Measurements from ENCODE around the gene ELL2. TPM values are rescaled to one million over a fixed set of nuclear protein-coding genes. Genes with fewer than 3 reads are reported as not detected.

ELL2 gene
- total RNA-seq, 1 donor from 2014 or later, result 21.6 TPM

DNA sequence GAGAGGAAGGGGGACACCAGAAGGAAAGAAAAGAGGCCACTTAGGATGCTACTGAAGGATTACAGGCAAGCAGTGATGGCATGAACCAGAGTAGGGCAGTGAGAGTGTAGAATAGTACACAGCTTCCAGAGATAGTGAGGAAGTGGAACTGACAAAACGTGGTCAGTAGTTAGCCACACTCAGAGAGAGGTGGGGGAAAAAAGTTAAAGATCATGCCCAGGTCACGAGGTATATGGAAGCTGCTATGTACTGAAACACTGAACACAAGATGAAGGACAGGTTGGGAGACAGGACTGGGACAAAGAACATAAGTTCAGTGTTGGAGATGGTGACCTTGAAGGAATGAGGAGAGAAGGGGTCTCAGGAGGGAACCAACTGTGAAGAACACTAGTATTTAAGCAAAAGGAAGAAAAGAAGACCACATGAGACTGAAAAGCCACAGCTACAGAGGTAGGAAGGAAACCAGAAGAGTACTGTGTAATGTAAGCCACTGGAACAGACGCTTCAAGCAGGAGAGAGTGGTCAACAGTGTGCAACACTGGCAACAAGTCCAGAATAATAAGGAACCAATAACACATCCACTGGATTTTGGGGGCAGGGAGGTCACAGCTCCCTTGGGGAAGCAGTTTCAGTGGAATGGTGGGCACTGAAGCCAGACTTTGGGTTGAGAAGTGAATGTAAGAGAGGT, 45.5 kb downstream of the ELL2 start:
- no peak overlapping the region for H3K27ac Mint-ChIP-seq (ENCODE audit: unreplicated experiment)
- no peak for DNase-seq (ENCODE audit: low spot score)
- no peaks in the 10 kb centered on the region for H3K27me3 Mint-ChIP-seq (ENCODE audit: unreplicated experiment)
- no peaks in the 10 kb centered on the region for H3K9me3 Mint-ChIP-seq (ENCODE audit: unreplicated experiment)
- H3K4me3 Mint-ChIP-seq (ENCODE audit: unreplicated experiment), result no peak overlapping the region
- no peaks in the 10 kb centered on the region for H3K36me3 Mint-ChIP-seq (ENCODE audit: low read depth, unreplicated experiment)
- TF ChIP-seq, protein P1, sequence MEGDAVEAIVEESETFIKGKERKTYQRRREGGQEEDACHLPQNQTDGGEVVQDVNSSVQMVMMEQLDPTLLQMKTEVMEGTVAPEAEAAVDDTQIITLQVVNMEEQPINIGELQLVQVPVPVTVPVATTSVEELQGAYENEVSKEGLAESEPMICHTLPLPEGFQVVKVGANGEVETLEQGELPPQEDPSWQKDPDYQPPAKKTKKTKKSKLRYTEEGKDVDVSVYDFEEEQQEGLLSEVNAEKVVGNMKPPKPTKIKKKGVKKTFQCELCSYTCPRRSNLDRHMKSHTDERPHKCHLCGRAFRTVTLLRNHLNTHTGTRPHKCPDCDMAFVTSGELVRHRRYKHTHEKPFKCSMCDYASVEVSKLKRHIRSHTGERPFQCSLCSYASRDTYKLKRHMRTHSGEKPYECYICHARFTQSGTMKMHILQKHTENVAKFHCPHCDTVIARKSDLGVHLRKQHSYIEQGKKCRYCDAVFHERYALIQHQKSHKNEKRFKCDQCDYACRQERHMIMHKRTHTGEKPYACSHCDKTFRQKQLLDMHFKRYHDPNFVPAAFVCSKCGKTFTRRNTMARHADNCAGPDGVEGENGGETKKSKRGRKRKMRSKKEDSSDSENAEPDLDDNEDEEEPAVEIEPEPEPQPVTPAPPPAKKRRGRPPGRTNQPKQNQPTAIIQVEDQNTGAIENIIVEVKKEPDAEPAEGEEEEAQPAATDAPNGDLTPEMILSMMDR (IDR thresholded peaks at IDR 0.05; ENCODE audit: unreplicated experiment), result no peak
- peaks cover 8% of the 10 kb centered on the region for H3K4me1 Mint-ChIP-seq (ENCODE audit: unreplicated experiment)

DNA sequence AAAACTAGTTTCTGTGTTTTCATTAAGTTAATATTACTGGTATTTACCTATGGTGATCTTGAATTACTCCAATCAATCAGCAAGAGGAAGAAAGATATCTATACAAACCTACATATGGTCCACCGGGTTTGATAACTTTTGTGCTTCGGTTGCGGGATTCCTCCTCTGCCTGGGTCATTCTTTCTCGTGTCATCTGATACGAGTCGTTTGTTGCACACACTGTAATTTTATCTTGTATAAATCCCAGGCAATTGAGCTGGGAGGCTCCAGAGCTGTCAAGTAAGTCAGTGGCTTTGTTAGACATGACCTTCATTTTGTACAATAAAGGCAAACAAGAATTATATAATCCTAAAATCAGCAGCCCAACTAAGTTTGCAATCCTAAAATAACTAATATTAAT, 48.0 kb downstream of the ELL2 start:
- no peak overlapping the region for H3K4me3 Mint-ChIP-seq (ENCODE audit: unreplicated experiment)
- H3K36me3 Mint-ChIP-seq (ENCODE audit: low read depth, unreplicated experiment), result no peaks in the 10 kb centered on the region
- H3K27me3 Mint-ChIP-seq (ENCODE audit: unreplicated experiment), result no peaks in the 10 kb centered on the region
- no peaks in the 10 kb centered on the region for H3K9me3 Mint-ChIP-seq (ENCODE audit: unreplicated experiment)
- H3K4me1 Mint-ChIP-seq (ENCODE audit: unreplicated experiment), result peaks cover 8% of the 10 kb centered on the region
- TF ChIP-seq, protein P1 (IDR thresholded peaks at IDR 0.05; ENCODE audit: unreplicated experiment), result no peak
- no peak for DNase-seq (ENCODE audit: low spot score)
- H3K27ac Mint-ChIP-seq (ENCODE audit: unreplicated experiment), result no peak overlapping the region

DNA sequence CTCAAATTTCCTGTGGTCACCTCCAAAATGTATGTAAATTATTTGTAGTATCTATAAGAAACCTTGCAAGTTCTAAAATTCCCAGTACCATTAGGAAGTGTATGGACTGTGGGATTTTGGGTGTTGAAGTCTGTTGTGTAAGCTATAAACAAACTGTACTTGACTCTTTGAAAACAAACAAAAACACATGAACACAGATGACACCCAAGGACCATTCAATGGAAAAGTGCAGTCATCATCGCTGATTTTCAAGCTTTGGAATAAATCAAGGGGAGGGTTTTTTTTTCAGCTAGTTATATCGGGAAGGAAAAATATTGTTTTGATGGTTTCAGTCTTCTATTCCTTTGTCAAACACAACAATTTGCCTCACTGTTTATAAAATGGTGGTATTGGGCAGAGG, 49.6 kb downstream of the ELL2 start:
- H3K4me3 Mint-ChIP-seq (ENCODE audit: unreplicated experiment), result no peak overlapping the region
- H3K9me3 Mint-ChIP-seq (ENCODE audit: unreplicated experiment), result no peaks in the 10 kb centered on the region
- peaks cover 8% of the 10 kb centered on the region for H3K4me1 Mint-ChIP-seq (ENCODE audit: unreplicated experiment)
- no peak for DNase-seq (ENCODE audit: low spot score)
- TF ChIP-seq, protein P1 (IDR thresholded peaks at IDR 0.05; ENCODE audit: unreplicated experiment), result no peak
- H3K27me3 Mint-ChIP-seq (ENCODE audit: unreplicated experiment), result no peaks in the 10 kb centered on the region
- no peak overlapping the region for H3K27ac Mint-ChIP-seq (ENCODE audit: unreplicated experiment)
- H3K36me3 Mint-ChIP-seq (ENCODE audit: low read depth, unreplicated experiment), result no peaks in the 10 kb centered on the region

DNA sequence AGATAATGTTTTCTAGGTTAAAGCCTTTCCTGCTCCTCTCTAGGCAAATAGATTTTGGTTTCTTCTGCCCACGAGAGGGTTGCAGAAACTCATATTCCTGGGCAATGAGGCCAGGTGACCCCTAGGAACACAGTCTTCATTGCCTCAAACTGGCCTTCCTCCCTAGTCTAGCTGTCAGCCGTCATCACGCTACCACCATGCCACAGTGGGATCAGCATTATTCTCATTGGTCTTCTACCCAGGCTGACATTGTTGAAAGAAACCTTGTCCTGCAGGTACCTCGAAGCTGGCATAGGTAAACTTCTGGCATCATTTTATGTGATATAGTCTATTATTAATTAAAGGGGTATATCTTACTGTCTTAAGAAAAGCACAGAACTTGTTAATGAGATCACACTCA, 51.1 kb downstream of the ELL2 start:
- H3K27ac Mint-ChIP-seq (ENCODE audit: unreplicated experiment), result no peak overlapping the region
- TF ChIP-seq, protein P1 (IDR thresholded peaks at IDR 0.05; ENCODE audit: unreplicated experiment), result no peak
- no peaks in the 10 kb centered on the region for H3K27me3 Mint-ChIP-seq (ENCODE audit: unreplicated experiment)
- H3K9me3 Mint-ChIP-seq (ENCODE audit: unreplicated experiment), result no peaks in the 10 kb centered on the region
- DNase-seq (ENCODE audit: low spot score), result no peak
- H3K36me3 Mint-ChIP-seq (ENCODE audit: low read depth, unreplicated experiment), result no peaks in the 10 kb centered on the region
- H3K4me1 Mint-ChIP-seq (ENCODE audit: unreplicated experiment), result no peaks in the 10 kb centered on the region
- no peak overlapping the region for H3K4me3 Mint-ChIP-seq (ENCODE audit: unreplicated experiment)

DNA sequence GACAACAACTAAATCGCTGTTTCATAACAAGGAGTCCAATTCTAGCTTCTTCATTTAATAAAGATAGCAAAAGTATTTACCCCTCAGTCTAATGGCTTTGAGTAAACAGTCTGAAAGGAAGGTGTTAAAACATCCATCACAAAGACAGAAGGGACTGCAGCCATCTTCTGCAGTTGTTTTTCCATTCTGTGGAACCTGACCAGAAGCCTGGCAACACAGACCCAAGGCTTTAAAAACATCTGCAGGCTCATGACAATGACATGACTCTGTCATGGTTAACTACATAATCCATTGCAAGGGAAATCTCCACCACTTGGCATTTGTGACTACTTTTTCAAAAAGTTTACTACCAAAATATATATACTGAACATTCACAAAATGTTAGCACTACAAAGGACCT, 51.9 kb downstream of the ELL2 start:
- DNase-seq (ENCODE audit: low spot score), result no peak
- H3K36me3 Mint-ChIP-seq (ENCODE audit: low read depth, unreplicated experiment), result no peaks in the 10 kb centered on the region
- no peaks in the 10 kb centered on the region for H3K4me1 Mint-ChIP-seq (ENCODE audit: unreplicated experiment)

More for the DNA sequence above, 51.9 kb downstream of the ELL2 start:
- no peaks in the 10 kb centered on the region for H3K9me3 Mint-ChIP-seq (ENCODE audit: unreplicated experiment)
- H3K4me3 Mint-ChIP-seq (ENCODE audit: unreplicated experiment), result no peak overlapping the region
- H3K27ac Mint-ChIP-seq (ENCODE audit: unreplicated experiment), result no peak overlapping the region
- TF ChIP-seq, protein P1 (IDR thresholded peaks at IDR 0.05; ENCODE audit: unreplicated experiment), result no peak
- no peaks in the 10 kb centered on the region for H3K27me3 Mint-ChIP-seq (ENCODE audit: unreplicated experiment)

Data from endothelial cell (in vitro differentiated cells).